K562 (cell line): ENCODE measurements around the gene SLC26A6. TPM values are rescaled to one million over a fixed set of nuclear protein-coding genes. Genes with fewer than 3 reads are reported as not detected.

Source experiments
- HNRNPLL ChIP-seq: fragments of 200-400 bp; formaldehyde crosslinking; IDR thresholded peaks from 2 replicates; pipeline ENCODE4 v1.6.1; 2017; ENCODE audit warnings: low read length, low read depth, mild to moderate bottlenecking; ENCODE audit not compliant: poor library complexity, severe bottlenecking
- NCOA6 ChIP-seq: fragments of 450-650 bp; IDR thresholded peaks from 2 replicates; pipeline ENCODE4 v1.6.1; 2017; ENCODE audit warnings: mild to moderate bottlenecking
- NR3C1 ChIP-seq: sonication (generic); formaldehyde crosslinking; IDR thresholded peaks from 2 replicates; pipeline ENCODE4 v1.8.1; 2022; ENCODE audit warnings: missing genetic modification reagents
- POLR2AphosphoS2 ChIP-seq: IDR thresholded peaks from 2 replicates; pipeline ENCODE4 v1.6.1; 2012; ENCODE audit warnings: low read length, improper control_type of control experiment
- U2AF2 ChIP-seq: fragments of 200-400 bp; formaldehyde crosslinking; optimal IDR thresholded peaks from 2 replicates; pipeline ENCODE3; 2017; ENCODE audit warnings: low read depth, mild to moderate bottlenecking, low read length
- ZNF12 ChIP-seq: sonication (generic); formaldehyde crosslinking; IDR thresholded peaks from 2 replicates; pipeline ENCODE4 v1.4.0; 2020; ENCODE audit warnings: mild to moderate bottlenecking, missing genetic modification reagents
- ZNF644 ChIP-seq: fragments of 200-800 bp; sonication (Bioruptor generic); IDR thresholded peaks from 2 replicates; pipeline ENCODE4 v1.6.1; 2016; ENCODE audit warnings: low read depth, missing genetic modification characterization, missing compliant biosample characterization
- polyA plus RNA-seq, 8 experiments: library from polyadenylated mRNA; depleted of rRNA in 4 of 8; stranded (reverse) in 5 of 8; unstranded in 3 of 8; fragments of >200 nt; fragmentation: Nextera tagmentation in 2 of 8; fragmentation: Illumina TruSeq in 1 of 8; extraction: Ambion mirVana in 2 of 8; extraction: Trizol in 1 of 8; gene quantifications; 2 replicates each; pipeline versions ENCODE4 v1.2.1 to v1.2.3, GENCODE V29; 2011 to 2014; ENCODE audit warnings: inconsistent platforms in 1 of 8, missing spikeins in 1 of 8
- total RNA-seq, 7 experiments: library from RNA; depleted of rRNA in 6 of 7; stranded (reverse); fragments of >200 nt in 6 of 7; fragmentation: Illumina TruSeq in 2 of 7; extraction: Trizol in 2 of 7; gene quantifications; 2 replicates each; pipeline versions ENCODE4 v1.2.1 to v1.2.3, GENCODE V29; 2011 to 2021; ENCODE audit warnings: low replicate concordance in 1 of 7
- TF ChIP-seq, protein P1 (sequence below): fragments of 450-650 bp; IDR thresholded peaks from 2 replicates; pipeline ENCODE4 v1.6.1; 2016; ENCODE audit warnings: low read depth
- TF ChIP-seq, protein P2 (sequence below): fragments of 450-650 bp; IDR thresholded peaks from 2 replicates; pipeline ENCODE4 v1.6.1; 2018; ENCODE audit warnings: mild to moderate bottlenecking, low read depth; ENCODE audit not compliant: partially characterized antibody
- TF ChIP-seq, protein P3 (sequence below): IDR thresholded peaks from 3 replicates; pipeline ENCODE4 v1.6.1; 2011; ENCODE audit warnings: borderline replicate concordance, mild to moderate bottlenecking, moderate library complexity; ENCODE audit not compliant: insufficient read length; ENCODE audit errors: extremely low read depth
- TF ChIP-seq, protein P4 (sequence below): fragments of 250-450 bp; sonication (Bioruptor Pico); IDR thresholded peaks from 2 replicates; pipeline ENCODE4 v1.5.0; 2020; ENCODE audit warnings: mild to moderate bottlenecking

Gene SLC26A6
- total and polyA plus RNA-seq, 9 of the 15 experiments (the other 6 are each of a cell fraction or from before 2014, with no cell fraction given), result 2.1 to 27.2 (median 14.8) TPM

DNA sequence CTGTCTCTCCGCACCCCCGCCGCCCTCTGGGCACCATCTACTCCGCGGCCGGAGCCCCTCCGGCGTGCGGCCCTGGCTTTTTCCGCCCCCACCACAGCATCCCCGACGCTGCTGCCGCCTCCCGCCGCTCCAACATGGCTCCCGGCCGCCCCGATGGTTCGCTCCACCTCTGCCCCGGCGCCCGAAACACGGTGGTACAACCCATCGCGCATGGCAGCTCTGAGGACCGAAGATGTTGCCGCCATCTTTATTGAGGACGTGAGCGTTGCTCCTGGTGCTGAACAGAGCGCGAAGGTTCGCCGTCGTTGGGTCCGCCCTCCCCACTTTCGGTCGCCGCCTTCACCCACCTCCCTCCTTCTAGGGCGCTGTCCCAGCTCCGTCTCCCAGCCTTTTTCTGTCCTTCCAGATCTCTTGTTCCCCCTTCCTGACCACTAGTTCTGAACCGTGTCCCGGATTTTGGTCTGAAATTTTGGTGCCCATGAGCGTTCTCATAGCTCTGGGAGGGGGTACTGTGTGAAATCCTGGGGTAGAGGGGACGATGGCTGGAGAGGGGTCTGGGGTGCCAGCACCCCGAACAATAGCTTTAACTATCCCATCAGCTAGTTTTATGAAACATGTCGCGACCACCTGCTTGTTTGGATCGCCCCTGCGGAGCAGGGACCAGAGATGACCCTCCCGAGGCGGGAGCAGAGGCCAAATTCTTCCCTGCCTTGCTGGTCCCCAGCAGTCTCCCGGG, 27.7 kb upstream of the SLC26A6 start, which contains the start of gene CELSR3 (continued):
- TF ChIP-seq HNRNPLL (no peak), ZNF644 (tag) (no peak), NR3C1 (CRISPR knock-in tag) (no peak), ZNF12 (no peak), NCOA6 (no peak), U2AF2 (no peak), POLR2AphosphoS2 (0 out of 2 replicates have a peak, but pooled peaks have one; percentile 22)
- TF ChIP-seq, protein P1, sequence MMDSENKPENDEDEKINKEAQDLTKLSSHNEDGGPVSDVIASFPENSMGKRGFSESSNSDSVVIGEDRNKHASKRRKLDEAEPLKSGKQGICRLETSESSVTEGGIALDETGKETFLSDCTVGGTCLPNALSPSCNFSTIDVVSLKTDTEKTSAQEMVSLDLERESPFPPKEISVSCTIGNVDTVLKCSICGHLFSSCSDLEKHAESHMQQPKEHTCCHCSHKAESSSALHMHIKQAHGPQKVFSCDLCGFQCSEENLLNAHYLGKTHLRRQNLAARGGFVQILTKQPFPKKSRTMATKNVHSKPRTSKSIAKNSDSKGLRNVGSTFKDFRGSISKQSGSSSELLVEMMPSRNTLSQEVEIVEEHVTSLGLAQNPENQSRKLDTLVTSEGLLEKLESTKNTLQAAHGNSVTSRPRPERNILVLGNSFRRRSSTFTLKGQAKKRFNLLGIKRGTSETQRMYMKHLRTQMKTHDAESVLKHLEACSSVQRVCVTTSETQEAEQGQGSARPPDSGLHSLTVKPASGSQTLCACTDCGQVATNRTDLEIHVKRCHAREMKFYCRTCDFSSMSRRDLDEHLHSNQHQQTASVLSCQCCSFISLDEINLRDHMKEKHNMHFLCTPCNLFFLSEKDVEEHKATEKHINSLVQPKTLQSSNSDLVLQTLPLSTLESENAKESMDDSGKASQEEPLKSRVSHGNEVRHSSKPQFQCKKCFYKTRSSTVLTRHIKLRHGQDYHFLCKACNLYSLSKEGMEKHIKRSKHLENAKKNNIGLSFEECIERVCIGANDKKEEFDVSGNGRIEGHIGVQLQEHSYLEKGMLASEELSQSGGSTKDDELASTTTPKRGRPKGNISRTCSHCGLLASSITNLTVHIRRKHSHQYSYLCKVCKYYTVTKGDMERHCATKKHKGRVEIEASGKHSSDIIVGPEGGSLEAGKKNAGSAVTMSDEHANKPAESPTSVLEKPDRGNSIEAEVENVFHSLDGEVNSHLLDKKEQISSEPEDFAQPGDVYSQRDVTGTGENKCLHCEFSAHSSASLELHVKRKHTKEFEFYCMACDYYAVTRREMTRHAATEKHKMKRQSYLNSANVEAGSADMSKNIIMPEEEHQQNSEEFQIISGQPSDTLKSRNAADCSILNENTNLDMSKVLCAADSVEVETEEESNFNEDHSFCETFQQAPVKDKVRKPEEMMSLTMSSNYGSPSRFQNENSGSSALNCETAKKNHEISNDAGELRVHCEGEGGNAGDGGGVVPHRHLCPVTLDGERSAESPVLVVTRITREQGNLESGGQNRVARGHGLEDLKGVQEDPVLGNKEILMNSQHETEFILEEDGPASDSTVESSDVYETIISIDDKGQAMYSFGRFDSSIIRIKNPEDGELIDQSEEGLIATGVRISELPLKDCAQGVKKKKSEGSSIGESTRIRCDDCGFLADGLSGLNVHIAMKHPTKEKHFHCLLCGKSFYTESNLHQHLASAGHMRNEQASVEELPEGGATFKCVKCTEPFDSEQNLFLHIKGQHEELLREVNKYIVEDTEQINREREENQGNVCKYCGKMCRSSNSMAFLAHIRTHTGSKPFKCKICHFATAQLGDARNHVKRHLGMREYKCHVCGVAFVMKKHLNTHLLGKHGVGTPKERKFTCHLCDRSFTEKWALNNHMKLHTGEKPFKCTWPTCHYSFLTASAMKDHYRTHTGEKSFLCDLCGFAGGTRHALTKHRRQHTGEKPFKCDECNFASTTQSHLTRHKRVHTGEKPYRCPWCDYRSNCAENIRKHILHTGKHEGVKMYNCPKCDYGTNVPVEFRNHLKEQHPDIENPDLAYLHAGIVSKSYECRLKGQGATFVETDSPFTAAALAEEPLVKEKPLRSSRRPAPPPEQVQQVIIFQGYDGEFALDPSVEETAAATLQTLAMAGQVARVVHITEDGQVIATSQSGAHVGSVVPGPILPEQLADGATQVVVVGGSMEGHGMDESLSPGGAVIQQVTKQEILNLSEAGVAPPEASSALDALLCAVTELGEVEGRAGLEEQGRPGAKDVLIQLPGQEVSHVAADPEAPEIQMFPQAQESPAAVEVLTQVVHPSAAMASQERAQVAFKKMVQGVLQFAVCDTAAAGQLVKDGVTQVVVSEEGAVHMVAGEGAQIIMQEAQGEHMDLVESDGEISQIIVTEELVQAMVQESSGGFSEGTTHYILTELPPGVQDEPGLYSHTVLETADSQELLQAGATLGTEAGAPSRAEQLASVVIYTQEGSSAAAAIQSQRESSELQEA, result no peak
- TF ChIP-seq, protein P2, sequence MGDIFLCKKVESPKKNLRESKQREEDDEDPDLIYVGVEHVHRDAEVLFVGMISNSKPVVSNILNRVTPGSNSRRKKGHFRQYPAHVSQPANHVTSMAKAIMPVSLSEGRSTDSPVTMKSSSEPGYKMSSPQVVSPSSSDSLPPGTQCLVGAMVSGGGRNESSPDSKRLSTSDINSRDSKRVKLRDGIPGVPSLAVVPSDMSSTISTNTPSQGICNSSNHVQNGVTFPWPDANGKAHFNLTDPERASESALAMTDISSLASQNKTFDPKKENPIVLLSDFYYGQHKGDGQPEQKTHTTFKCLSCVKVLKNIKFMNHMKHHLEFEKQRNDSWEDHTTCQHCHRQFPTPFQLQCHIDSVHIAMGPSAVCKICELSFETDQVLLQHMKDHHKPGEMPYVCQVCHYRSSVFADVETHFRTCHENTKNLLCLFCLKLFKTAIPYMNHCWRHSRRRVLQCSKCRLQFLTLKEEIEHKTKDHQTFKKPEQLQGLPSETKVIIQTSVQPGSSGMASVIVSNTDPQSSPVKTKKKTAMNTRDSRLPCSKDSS, result no peak
- TF ChIP-seq, protein P3, sequence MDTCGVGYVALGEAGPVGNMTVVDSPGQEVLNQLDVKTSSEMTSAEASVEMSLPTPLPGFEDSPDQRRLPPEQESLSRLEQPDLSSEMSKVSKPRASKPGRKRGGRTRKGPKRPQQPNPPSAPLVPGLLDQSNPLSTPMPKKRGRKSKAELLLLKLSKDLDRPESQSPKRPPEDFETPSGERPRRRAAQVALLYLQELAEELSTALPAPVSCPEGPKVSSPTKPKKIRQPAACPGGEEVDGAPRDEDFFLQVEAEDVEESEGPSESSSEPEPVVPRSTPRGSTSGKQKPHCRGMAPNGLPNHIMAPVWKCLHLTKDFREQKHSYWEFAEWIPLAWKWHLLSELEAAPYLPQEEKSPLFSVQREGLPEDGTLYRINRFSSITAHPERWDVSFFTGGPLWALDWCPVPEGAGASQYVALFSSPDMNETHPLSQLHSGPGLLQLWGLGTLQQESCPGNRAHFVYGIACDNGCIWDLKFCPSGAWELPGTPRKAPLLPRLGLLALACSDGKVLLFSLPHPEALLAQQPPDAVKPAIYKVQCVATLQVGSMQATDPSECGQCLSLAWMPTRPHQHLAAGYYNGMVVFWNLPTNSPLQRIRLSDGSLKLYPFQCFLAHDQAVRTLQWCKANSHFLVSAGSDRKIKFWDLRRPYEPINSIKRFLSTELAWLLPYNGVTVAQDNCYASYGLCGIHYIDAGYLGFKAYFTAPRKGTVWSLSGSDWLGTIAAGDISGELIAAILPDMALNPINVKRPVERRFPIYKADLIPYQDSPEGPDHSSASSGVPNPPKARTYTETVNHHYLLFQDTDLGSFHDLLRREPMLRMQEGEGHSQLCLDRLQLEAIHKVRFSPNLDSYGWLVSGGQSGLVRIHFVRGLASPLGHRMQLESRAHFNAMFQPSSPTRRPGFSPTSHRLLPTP, result no peak
- TF ChIP-seq, protein P4, sequence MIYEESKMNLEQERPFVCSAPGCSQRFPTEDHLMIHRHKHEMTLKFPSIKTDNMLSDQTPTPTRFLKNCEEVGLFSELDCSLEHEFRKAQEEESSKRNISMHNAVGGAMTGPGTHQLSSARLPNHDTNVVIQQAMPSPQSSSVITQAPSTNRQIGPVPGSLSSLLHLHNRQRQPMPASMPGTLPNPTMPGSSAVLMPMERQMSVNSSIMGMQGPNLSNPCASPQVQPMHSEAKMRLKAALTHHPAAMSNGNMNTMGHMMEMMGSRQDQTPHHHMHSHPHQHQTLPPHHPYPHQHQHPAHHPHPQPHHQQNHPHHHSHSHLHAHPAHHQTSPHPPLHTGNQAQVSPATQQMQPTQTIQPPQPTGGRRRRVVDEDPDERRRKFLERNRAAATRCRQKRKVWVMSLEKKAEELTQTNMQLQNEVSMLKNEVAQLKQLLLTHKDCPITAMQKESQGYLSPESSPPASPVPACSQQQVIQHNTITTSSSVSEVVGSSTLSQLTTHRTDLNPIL (CRISPR knock-in tag), result no peak
